T follicular helper cell (primary cell): ENCODE measurements around the gene ZNF205.

Source experiments
- DNase-seq: peaks from one replicate; pipeline ENCODE4 v3.0.0-alpha.2; 2020; ENCODE audit warnings: low read depth

Gene ZNF205

GRCh38 chr16:3101018-3101840 is 11.2 kb upstream of the ZNF205 start:
- no peak for DNase-seq

GRCh38 chr16:3101841-3102470 is 10.4 kb upstream of the ZNF205 start:
- no peak for DNase-seq

- DNase-seq, result peak; percentile 86
Measured at GRCh38 chr16:3106205-3106928, 6.0 kb upstream of the ZNF205 start.

GRCh38 chr16:3112881-3113574 is 642 bp downstream of the ZNF205 start:
- DNase-seq, result no peak

GRCh38 chr16:3113765-3114479 is 1.5 kb downstream of the ZNF205 start:
- no peak for DNase-seq

GRCh38 chr16:3115003-3115402 is 2.6 kb downstream of the ZNF205 start:
- DNase-seq, result no peak

- DNase-seq, result no peak
Measured at GRCh38 chr16:3115561-3115960, 3.2 kb downstream of the ZNF205 start.

GRCh38 chr16:3118204-3118790 is 5.9 kb downstream of the ZNF205 start:
- DNase-seq, result no peak

GRCh38 chr16:3118846-3119245 is 6.5 kb downstream of the ZNF205 start:
- DNase-seq, result no peak

- DNase-seq, result no peak
Measured at GRCh38 chr16:3119286-3119685, 6.9 kb downstream of the ZNF205 start.

- DNase-seq, result no peak
Measured at GRCh38 chr16:3119701-3120408, 7.5 kb downstream of the ZNF205 start.

- DNase-seq, result no peak
Measured at GRCh38 chr16:3120435-3120834, 8.0 kb downstream of the ZNF205 start.

- DNase-seq, result no peak
Measured at GRCh38 chr16:3121851-3122467, 9.6 kb downstream of the ZNF205 start.

- no peak for DNase-seq
Measured at GRCh38 chr16:3122926-3123570, 10.7 kb downstream of the ZNF205 start.

- DNase-seq, result peak; percentile 96
Measured at GRCh38 chr16:3123986-3124886, 11.8 kb downstream of the ZNF205 start.

GRCh38 chr16:3127745-3128144 is 15.4 kb downstream of the ZNF205 start:
- no peak for DNase-seq

GRCh38 chr16:3129137-3130131 is 17.0 kb downstream of the ZNF205 start:
- DNase-seq, result peak; percentile 72
